ENCODE results near the gene KLHL34.

GRCh38 chrX:21645431-21645830 lies 12.7 kb downstream of the KLHL34 start:
- TF ChIP-seq, protein P1, sequence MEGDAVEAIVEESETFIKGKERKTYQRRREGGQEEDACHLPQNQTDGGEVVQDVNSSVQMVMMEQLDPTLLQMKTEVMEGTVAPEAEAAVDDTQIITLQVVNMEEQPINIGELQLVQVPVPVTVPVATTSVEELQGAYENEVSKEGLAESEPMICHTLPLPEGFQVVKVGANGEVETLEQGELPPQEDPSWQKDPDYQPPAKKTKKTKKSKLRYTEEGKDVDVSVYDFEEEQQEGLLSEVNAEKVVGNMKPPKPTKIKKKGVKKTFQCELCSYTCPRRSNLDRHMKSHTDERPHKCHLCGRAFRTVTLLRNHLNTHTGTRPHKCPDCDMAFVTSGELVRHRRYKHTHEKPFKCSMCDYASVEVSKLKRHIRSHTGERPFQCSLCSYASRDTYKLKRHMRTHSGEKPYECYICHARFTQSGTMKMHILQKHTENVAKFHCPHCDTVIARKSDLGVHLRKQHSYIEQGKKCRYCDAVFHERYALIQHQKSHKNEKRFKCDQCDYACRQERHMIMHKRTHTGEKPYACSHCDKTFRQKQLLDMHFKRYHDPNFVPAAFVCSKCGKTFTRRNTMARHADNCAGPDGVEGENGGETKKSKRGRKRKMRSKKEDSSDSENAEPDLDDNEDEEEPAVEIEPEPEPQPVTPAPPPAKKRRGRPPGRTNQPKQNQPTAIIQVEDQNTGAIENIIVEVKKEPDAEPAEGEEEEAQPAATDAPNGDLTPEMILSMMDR (IDR thresholded peaks at IDR 0.05) = no peak
- no peak for TF ChIP-seq POLR2A (IDR thresholded peaks at IDR 0.05)

Measured in testis (tissue), 2 donors.